ENCODE data around the gene ALPK3. TPM values are rescaled to one million over a fixed set of nuclear protein-coding genes. Genes with fewer than 3 reads are reported as not detected.
"Not testable (repeated sequence)": the region's sequence is repeated elsewhere in the genome, so short reads cannot be mapped to it uniquely, and the experiment has no call there.

The ALPK3 gene
- total RNA-seq, 1 experiment from 2014 or later: 17.7 TPM

DNA sequence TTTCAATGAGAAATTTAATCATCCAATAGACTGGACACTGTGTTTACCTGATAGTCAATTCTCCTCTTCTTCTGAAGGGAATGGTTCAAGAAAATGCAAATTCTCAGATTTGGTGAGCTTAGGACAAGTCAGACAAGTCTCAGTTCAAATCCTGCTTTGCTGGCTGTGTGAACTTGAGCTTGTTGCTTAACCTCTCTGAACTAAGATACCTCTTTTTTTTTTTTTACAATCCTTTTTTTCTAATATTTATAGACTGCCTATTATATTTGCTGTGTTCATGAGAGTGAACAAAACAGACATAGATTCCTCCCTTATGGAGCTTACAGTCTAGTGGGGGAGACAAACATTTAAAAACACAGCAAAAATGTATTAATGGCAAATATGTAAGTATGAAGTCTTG is 59.1 kb downstream of the ALPK3 start:
- TF ChIP-seq, protein P1, sequence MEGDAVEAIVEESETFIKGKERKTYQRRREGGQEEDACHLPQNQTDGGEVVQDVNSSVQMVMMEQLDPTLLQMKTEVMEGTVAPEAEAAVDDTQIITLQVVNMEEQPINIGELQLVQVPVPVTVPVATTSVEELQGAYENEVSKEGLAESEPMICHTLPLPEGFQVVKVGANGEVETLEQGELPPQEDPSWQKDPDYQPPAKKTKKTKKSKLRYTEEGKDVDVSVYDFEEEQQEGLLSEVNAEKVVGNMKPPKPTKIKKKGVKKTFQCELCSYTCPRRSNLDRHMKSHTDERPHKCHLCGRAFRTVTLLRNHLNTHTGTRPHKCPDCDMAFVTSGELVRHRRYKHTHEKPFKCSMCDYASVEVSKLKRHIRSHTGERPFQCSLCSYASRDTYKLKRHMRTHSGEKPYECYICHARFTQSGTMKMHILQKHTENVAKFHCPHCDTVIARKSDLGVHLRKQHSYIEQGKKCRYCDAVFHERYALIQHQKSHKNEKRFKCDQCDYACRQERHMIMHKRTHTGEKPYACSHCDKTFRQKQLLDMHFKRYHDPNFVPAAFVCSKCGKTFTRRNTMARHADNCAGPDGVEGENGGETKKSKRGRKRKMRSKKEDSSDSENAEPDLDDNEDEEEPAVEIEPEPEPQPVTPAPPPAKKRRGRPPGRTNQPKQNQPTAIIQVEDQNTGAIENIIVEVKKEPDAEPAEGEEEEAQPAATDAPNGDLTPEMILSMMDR (conservative IDR thresholded peaks at IDR 0.05): no peak
- Histone ChIP-seq H3K4ac (ENCODE audit: low read depth, low read length) (no peak overlapping the region), H4K8ac (replicated peaks; ENCODE audit: insufficient read length, low read depth, low read length) (no peak overlapping the region), H3K56ac (ENCODE audit: insufficient read length, low read depth, low read length) (no peak overlapping the region), H3K4me1 (ENCODE audit: insufficient read depth, low read length) (no peaks in the 10 kb centered on the region), H3K14ac (ENCODE audit: insufficient read depth, low read length) (no peak overlapping the region), H2BK5ac (ENCODE audit: insufficient read length, low read length) (no peak overlapping the region), H3K79me1 (ENCODE audit: insufficient read depth, low read depth, low read length, poor library complexity, severe bottlenecking) (no peaks in the 10 kb centered on the region), H3K23me2 (ENCODE audit: insufficient read length, low read depth, low read length, poor library complexity, severe bottlenecking) (no peaks in the 10 kb centered on the region), H3K27me3 (ENCODE audit: insufficient read depth, low read length) (no peaks in the 10 kb centered on the region), H3K79me2 (ENCODE audit: insufficient read depth, low read length) (peaks cover 2% of the 10 kb centered on the region; the same call in 1 of the 2 replicates), H2AK5ac (ENCODE audit: insufficient read length, low read length) (no peak overlapping the region), H4K20me1 (ENCODE audit: control insufficient read depth, insufficient read depth, insufficient read length) (no peaks in the 10 kb centered on the region), H2BK120ac (ENCODE audit: low read depth, low read length, poor library complexity, severe bottlenecking) (no peak overlapping the region), H3K9me3 (ENCODE audit: control insufficient read depth, low read depth, low read length) (no peaks in the 10 kb centered on the region), H3K4me2 (ENCODE audit: insufficient read depth, insufficient read length, low read length) (no peak overlapping the region), H3T11ph (ENCODE audit: low read length) (no peak overlapping the region), H3K9ac (ENCODE audit: extremely low read depth, insufficient read length, low read length) (no peak overlapping the region), H2BK12ac (ENCODE audit: insufficient read length, low read depth, low read length) (no peak overlapping the region), H4K91ac (ENCODE audit: insufficient read length, low read depth, low read length) (no peak overlapping the region), H3K18ac (ENCODE audit: insufficient read length, low read depth, low read length) (no peak overlapping the region), H2AFZ (ENCODE audit: low read length) (no peak overlapping the region), H2BK20ac (ENCODE audit: low read depth, low read length, poor library complexity, severe bottlenecking) (no peak overlapping the region), H3K23ac (ENCODE audit: insufficient read length, low read depth, low read length) (no peak overlapping the region), H4K5ac (ENCODE audit: insufficient read length, low read depth, low read length) (no peak overlapping the region), H3K27ac (ENCODE audit: insufficient read length, low read depth, low read length) (no peak overlapping the region), H2BK15ac (ENCODE audit: low read depth, low read length) (no peak overlapping the region)
- H3K27me3 Mint-ChIP-seq (ENCODE audit: low read depth): peaks cover 9% of the 10 kb centered on the region
- H3K27ac Mint-ChIP-seq: no peak overlapping the region
- H3K4me1 Mint-ChIP-seq: peaks cover 9 to 12% of the 10 kb centered on the region in 2 experiments
- no peak overlapping the region for H3K4me3 Mint-ChIP-seq
- no peaks in the 10 kb centered on the region for H3K9me3 Mint-ChIP-seq
- no peaks in the 10 kb centered on the region for H3K36me3 Mint-ChIP-seq (ENCODE audit: insufficient read depth in 1 of 3, low read depth in 3 of 3)
- DNase-seq: no peak

DNA sequence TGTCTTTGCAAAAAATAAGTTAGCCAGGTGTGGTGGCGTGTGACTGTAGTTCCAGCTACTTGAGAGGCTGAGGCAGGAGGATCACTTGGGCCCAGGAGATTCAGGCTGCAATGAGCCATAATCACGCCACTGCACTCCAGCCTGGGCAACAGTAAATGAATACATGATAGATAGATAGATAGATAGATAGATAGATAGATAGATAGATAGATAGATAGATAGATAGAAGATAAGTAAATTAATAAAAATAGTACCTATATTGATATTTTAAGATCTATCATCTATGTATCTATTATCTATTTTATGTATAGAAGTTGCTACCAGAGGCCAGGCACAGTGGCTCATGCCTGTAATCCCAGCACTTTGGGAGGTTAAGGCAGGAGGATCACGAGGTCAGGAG is 60.5 kb downstream of the ALPK3 start:
- not testable (repeated sequence) for H3K14ac ChIP-seq (ENCODE audit: insufficient read depth, low read length); H3K4me2 ChIP-seq (ENCODE audit: insufficient read depth, insufficient read length, low read length); H2BK5ac ChIP-seq (ENCODE audit: insufficient read length, low read length); H2BK120ac ChIP-seq (ENCODE audit: low read depth, low read length, poor library complexity, severe bottlenecking); H2BK12ac ChIP-seq (ENCODE audit: insufficient read length, low read depth, low read length); H3K4me1 ChIP-seq (ENCODE audit: insufficient read depth, low read length); H3K79me2 ChIP-seq (ENCODE audit: insufficient read depth, low read length); H2AFZ ChIP-seq (ENCODE audit: low read length); H3K18ac ChIP-seq (ENCODE audit: insufficient read length, low read depth, low read length); H3K9ac ChIP-seq (ENCODE audit: extremely low read depth, insufficient read length, low read length); H3K23ac ChIP-seq (ENCODE audit: insufficient read length, low read depth, low read length); H3K23me2 ChIP-seq (ENCODE audit: insufficient read length, low read depth, low read length, poor library complexity, severe bottlenecking); H4K5ac ChIP-seq (ENCODE audit: insufficient read length, low read depth, low read length); H4K91ac ChIP-seq (ENCODE audit: insufficient read length, low read depth, low read length); H3K27me3 ChIP-seq (ENCODE audit: insufficient read depth, low read length); H3K27ac ChIP-seq (ENCODE audit: insufficient read length, low read depth, low read length); H2BK15ac ChIP-seq (ENCODE audit: low read depth, low read length); H3K4me3 Mint-ChIP-seq; H2AK5ac ChIP-seq (ENCODE audit: insufficient read length, low read length); H4K20me1 ChIP-seq (ENCODE audit: control insufficient read depth, insufficient read depth, insufficient read length); H3K56ac ChIP-seq (ENCODE audit: insufficient read length, low read depth, low read length); H4K8ac ChIP-seq (replicated peaks; ENCODE audit: insufficient read length, low read depth, low read length); H3T11ph ChIP-seq (ENCODE audit: low read length); H3K9me3 ChIP-seq (ENCODE audit: control insufficient read depth, low read depth, low read length); H3K27ac Mint-ChIP-seq; H2BK20ac ChIP-seq (ENCODE audit: low read depth, low read length, poor library complexity, severe bottlenecking); H3K36me3 Mint-ChIP-seq (ENCODE audit: insufficient read depth in 1 of 3, low read depth in 3 of 3); H3K9me3 Mint-ChIP-seq; H3K4ac ChIP-seq (ENCODE audit: low read depth, low read length); DNase-seq; H3K79me1 ChIP-seq (ENCODE audit: insufficient read depth, low read depth, low read length, poor library complexity, severe bottlenecking)
- no CpG with 5 or more reads among the region's 3 CpGs for WGBS (ENCODE audit: extremely low coverage, insufficient read length, low lambda C conversion rate)
- H3K4me1 Mint-ChIP-seq: peaks cover 9 to 12% of the 10 kb centered on the region in 2 experiments
- peaks cover 12% of the 10 kb centered on the region for H3K27me3 Mint-ChIP-seq (ENCODE audit: low read depth)

Measured in H9 (cell line).